NCI-H524 treated with DMSO at 0.1 percent for 48 hours (cell line): ENCODE measurements around the gene CDH12.

Experiments used
- DNase-seq: peaks from one replicate; lab custom pipeline; 2025; lab: John Stamatoyannopoulos, UW

CDH12 gene

GRCh38 chr5:21711866-21712758, 1141.0 kb downstream of the CDH12 start:
- DNase-seq, result no peak

- DNase-seq, result no peak
Measured at GRCh38 chr5:21709770-21710169, 1143.4 kb downstream of the CDH12 start.

DNA sequence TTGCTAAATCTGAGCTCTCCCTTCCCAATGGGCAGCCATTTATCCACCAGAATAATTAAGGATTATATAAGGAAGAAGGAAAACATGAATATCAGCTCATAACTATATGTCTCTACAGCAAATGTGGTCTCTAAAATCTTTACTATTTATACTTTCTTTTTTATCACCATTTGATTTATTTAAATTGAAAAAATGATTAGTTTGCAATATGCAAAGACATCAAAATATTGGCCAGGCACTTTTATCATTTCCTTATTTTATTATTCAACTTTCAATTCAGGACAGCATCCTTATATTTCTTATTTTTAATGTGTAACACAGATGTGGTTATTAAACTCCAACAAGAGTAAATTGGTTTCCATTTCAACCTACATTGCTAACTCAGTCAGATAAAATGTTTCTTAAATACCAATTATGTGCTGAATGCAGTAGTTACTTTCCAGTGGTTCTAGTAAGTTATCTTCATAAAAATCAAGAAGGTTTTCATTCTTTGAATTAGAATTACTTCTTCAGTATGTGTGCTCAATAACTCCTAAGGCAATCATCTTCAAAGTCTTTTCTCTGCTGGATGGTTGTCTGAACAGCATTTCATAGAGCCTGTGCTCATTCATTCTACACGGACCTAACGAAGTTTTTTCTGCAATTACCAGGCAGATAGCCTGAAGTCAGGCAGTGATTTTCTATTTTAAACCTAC, 1148.0 kb downstream of the CDH12 start:
- no peak for DNase-seq

GRCh38 chr5:21701317-21701716, 1151.8 kb downstream of the CDH12 start:
- no peak for DNase-seq
